Measurements from ENCODE around the gene NFATC1.

Gene NFATC1

GRCh38 chr18:79485788-79486355, 90.1 kb downstream of the NFATC1 start:
- Histone ChIP-seq H3K9me3 (ENCODE audit: control insufficient read depth, insufficient read depth, low read length) (no peaks in the 10 kb centered on the region), H3K9ac (ENCODE audit: low read depth, low read length) (no peak overlapping the region), H3K4me1 (ENCODE audit: insufficient read depth, low read length) (no peaks in the 10 kb centered on the region; the same call in 1 of the 2 replicates), H3K36me3 (ENCODE audit: insufficient read depth, low read length) (no peaks in the 10 kb centered on the region)

DNA sequence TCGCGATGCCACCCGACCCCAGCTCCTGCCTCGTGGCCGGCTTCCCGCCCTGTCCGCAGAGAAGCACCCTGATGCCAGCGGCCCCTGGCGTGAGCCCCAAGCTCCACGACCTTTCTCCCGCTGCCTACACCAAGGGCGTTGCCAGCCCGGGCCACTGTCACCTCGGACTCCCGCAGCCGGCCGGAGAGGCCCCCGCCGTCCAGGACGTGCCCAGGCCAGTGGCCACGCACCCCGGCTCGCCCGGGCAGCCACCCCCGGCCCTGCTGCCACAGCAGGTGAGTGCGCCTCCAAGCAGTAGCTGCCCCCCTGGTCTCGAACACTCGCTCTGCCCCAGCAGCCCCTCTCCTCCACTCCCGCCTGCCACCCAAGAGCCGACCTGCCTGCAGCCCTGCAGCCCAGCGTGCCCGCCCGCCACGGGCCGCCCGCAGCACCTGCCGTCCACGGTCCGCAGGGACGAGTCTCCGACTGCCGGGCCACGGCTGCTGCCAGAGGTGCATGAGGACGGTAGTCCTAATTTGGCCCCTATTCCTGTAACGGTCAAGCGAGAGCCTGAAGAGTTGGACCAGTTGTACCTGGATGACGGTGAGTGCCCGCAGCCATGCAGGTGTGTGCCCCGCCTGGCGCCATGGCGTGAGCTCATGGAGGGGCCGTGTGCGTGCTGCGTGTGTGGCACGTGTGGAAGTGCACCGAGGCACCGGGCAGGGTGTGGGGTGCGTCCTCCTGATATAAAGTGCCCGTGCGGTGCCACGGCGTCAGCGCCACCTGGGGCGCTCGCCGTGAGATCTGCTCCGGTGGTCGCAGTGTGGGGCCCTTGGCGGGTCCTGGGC, 90.8 kb downstream of the NFATC1 start:
- H3K4me1 ChIP-seq (ENCODE audit: insufficient read depth, low read length): no peaks in the 10 kb centered on the region; the same call in 1 of the 2 replicates
- no peak overlapping the region for H3K9ac ChIP-seq (ENCODE audit: low read depth, low read length)
- H3K9me3 ChIP-seq (ENCODE audit: control insufficient read depth, insufficient read depth, low read length): no peaks in the 10 kb centered on the region
- H3K36me3 ChIP-seq (ENCODE audit: insufficient read depth, low read length): no peaks in the 10 kb centered on the region

- no peaks in the 10 kb centered on the region for H3K9me3 ChIP-seq (ENCODE audit: control insufficient read depth, insufficient read depth, low read length)
- H3K36me3 ChIP-seq (ENCODE audit: insufficient read depth, low read length): no peaks in the 10 kb centered on the region
- H3K4me1 ChIP-seq (ENCODE audit: insufficient read depth, low read length): no peaks in the 10 kb centered on the region; the same call in 1 of the 2 replicates
- no peak overlapping the region for H3K9ac ChIP-seq (ENCODE audit: low read depth, low read length)
Observed at GRCh38 chr18:79487183-79487800, 91.6 kb downstream of the NFATC1 start.

DNA sequence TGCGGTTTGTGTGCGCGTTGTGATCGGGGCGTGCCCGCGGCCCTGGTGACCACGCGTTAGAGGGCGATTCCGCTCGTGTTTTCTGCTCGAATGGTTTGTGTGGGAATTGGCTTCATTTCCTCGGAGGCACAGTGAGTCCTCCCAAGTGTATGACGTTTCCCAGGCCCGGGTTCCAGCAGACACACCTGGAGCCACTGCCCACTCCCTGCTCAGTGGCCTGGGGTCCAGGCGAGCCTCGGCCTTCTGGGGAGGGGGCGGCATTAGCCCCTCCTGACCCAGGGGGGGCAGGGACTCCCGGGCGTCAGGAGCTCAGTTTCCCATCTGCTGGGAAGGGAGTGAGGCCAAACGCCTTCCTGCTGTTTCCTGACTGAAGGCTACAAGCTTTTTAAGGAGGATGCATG, 92.1 kb downstream of the NFATC1 start:
- H3K9ac ChIP-seq (ENCODE audit: low read depth, low read length): no peak overlapping the region
- H3K4me1 ChIP-seq (ENCODE audit: insufficient read depth, low read length): no peaks in the 10 kb centered on the region; the same call in 1 of the 2 replicates
- H3K36me3 ChIP-seq (ENCODE audit: insufficient read depth, low read length): no peaks in the 10 kb centered on the region

DNA sequence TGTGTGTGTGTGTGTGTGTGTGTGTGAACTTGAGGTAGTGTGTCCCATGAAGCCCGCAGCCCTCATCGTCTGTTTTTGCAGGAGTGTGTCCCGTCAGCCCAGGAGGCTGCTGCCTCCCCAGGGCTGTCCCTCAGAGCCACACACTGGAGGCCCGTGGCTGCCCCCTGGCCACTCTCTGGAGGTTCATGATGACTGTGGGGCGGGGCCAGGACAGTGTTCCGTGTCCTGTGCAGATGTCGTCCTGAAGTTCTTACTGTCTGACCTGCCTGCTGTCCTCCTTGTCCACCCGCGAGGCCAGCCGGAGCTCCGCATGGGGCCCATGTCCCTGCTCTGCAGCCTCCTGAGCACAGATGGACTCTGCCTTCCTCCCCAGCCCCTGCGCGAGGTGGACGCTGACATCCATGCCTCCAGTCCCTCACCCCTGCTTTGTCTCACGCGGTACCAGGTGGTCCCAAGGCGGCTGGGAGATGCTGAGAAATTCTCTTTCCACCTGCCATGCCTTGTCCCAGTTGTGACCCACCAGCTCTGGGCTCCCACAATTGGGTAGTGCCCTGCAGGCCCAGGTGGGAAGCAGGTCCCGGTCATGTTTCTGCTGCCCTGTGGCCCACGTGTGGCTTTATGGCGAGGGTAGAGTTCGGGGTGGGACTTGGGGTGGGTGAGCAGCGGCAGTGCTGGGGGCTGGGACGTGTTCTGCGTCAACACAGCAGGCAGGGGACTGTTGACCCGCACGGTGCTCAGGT, 92.8 kb downstream of the NFATC1 start:
- Histone ChIP-seq H3K9ac (ENCODE audit: low read depth, low read length) (no peak overlapping the region), H3K4me1 (ENCODE audit: insufficient read depth, low read length) (no peaks in the 10 kb centered on the region; the same call in 1 of the 2 replicates), H3K9me3 (ENCODE audit: control insufficient read depth, insufficient read depth, low read length) (no peaks in the 10 kb centered on the region), H3K36me3 (ENCODE audit: insufficient read depth, low read length) (no peaks in the 10 kb centered on the region)

More for the DNA sequence above, 92.1 kb downstream of the NFATC1 start:
- no peaks in the 10 kb centered on the region for H3K9me3 ChIP-seq (ENCODE audit: control insufficient read depth, insufficient read depth, low read length)

DNA sequence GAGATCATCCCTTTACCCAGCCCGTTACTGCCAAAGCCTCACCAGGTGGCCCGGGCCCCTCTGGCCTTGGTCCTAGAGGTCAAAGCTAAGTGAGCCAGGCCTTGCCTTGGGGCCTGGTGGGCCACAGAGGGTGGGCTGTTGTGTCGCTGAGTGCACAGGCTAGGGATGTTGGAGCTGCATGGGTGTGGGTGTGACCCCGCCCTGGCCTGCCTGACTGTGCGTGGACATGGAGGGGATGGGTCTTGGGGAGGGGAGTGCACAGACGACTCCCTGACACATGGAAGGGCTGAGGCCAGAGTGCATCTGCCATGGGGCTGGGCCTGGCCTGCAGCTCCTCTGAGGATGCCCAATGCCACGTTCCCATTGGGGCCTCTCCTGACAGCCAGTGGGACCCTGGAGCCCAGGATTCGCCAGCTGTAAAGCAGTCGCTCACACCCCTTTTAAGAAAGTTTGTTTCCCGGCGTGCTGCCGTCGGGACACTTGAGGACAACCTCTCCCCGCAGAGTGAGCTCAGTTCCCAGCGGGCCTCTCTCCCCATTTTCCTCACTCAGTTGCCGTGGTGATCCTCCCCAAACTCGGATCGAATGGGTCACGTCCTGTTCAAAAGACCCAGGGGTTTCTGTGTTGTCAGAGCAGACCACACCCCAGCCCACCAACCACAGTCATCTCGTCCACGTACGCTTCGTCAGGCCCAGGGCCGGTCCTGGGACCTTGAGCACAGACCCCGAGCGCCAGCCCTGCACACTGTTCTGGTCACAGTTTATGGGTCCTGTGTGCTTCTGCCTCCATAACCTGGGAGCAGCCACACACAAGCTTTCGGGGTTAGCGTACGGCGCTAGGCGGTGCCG, 93.5 kb downstream of the NFATC1 start:
- Histone ChIP-seq H3K9me3 (ENCODE audit: control insufficient read depth, insufficient read depth, low read length) (no peaks in the 10 kb centered on the region), H3K9ac (ENCODE audit: low read depth, low read length) (no peak overlapping the region), H3K36me3 (ENCODE audit: insufficient read depth, low read length) (no peaks in the 10 kb centered on the region), H3K4me1 (ENCODE audit: insufficient read depth, low read length) (no peaks in the 10 kb centered on the region; the same call in 1 of the 2 replicates)

DNA sequence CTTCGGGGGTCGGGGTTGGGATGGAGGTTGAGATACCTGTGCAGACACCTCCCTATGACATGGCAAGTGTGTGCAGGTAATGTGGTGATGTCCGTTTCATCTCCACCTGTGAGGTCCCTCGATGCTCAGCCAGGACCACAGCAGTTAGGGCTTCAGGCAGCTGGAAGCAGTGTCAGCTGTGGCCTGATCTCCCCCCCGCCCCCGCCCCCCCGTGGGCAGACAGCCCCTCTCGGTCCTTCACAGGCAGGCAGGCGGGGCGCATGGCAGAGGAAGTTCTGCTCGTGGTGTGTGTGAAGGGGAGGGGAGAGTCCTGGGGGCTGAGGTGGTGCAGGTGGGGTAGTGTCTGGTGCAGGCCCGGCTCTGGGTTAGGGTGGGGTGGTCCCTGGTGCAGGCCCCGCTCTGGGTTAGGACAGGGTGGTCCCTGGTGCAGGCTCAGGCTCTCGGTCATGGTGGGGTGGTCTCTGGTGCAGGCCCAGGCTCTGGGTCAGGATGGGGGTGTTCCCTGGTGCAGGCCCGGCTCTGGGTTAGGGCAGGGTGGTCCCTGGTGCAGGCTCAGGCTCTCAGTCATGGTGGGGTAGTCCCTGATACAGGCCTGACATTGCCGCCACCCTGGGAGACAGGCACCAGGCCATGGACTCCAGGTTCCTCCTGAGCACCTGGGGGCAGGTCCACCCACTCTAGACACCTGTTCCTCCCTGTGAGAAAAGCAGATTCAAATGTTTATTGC, 94.3 kb downstream of the NFATC1 start:
- Histone ChIP-seq H3K36me3 (ENCODE audit: insufficient read depth, low read length) (no peaks in the 10 kb centered on the region), H3K4me1 (ENCODE audit: insufficient read depth, low read length) (no peaks in the 10 kb centered on the region; the same call in 1 of the 2 replicates), H3K9ac (ENCODE audit: low read depth, low read length) (no peak overlapping the region), H3K9me3 (ENCODE audit: control insufficient read depth, insufficient read depth, low read length) (no peaks in the 10 kb centered on the region)

- Histone ChIP-seq H3K9me3 (ENCODE audit: control insufficient read depth, insufficient read depth, low read length) (no peaks in the 10 kb centered on the region), H3K36me3 (ENCODE audit: insufficient read depth, low read length) (no peaks in the 10 kb centered on the region), H3K9ac (ENCODE audit: low read depth, low read length) (no peak overlapping the region), H3K4me1 (ENCODE audit: insufficient read depth, low read length) (no peaks in the 10 kb centered on the region; the same call in 1 of the 2 replicates)
Observed at GRCh38 chr18:79490626-79491041, 94.9 kb downstream of the NFATC1 start.

DNA sequence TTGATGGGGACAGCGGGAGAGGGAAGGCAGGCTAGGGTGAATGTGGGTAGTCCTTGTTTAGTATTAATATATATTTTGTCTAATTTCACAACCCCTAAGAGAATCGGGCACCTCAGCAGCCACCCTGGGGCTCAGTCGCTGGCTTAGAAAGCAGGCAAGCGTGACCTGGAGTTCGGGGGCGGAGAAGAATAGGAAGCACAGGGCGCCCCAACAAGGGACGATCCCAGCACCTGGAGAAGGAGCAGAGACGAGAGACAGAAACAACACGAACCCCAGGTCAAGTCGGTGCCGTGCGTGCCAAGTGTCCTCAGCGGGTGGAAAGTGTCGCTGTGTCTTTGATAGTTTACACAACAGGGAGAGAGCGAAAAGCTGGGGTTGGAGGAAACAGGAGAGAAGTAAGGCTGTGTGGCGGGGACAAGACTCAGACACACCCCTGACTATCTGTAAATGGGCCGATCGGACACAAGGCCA, 95.4 kb downstream of the NFATC1 start:
- no peaks in the 10 kb centered on the region for H3K9me3 ChIP-seq (ENCODE audit: control insufficient read depth, insufficient read depth, low read length)
- H3K9ac ChIP-seq (ENCODE audit: low read depth, low read length): no peak overlapping the region
- H3K4me1 ChIP-seq (ENCODE audit: insufficient read depth, low read length): no peaks in the 10 kb centered on the region
- no peaks in the 10 kb centered on the region for H3K36me3 ChIP-seq (ENCODE audit: insufficient read depth, low read length)

GRCh38 chr18:79493211-79493800, 97.6 kb downstream of the NFATC1 start:
- Histone ChIP-seq H3K9ac (ENCODE audit: low read depth, low read length) (no peak overlapping the region), H3K9me3 (ENCODE audit: control insufficient read depth, insufficient read depth, low read length) (no peaks in the 10 kb centered on the region), H3K4me1 (ENCODE audit: insufficient read depth, low read length) (no peaks in the 10 kb centered on the region), H3K36me3 (ENCODE audit: insufficient read depth, low read length) (no peaks in the 10 kb centered on the region)

- Histone ChIP-seq H3K9ac (ENCODE audit: low read depth, low read length) (no peak overlapping the region), H3K9me3 (ENCODE audit: control insufficient read depth, insufficient read depth, low read length) (no peaks in the 10 kb centered on the region), H3K4me1 (ENCODE audit: insufficient read depth, low read length) (no peaks in the 10 kb centered on the region), H3K36me3 (ENCODE audit: insufficient read depth, low read length) (no peaks in the 10 kb centered on the region)
Observed at GRCh38 chr18:79493801-79494211, 98.1 kb downstream of the NFATC1 start.

DNA sequence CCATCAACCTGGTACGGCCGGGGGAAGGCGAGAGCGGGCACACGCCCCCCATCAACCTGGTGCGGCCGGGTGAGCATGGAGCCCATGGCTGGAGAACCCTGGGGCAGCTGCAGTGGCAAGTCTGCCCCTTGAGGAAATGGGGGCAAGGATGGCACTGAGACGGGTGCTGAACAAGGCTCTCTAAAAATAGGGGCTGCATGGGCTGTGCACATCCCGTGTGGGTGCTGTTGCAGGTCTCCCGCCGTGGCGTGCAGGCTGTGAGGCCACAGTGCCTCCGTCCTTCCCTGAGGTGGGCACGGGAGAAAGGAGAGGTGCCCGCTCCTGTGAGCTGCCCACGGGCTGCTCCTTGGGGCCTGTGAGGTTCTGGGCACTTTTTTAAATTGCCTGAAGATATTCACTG, 99.2 kb downstream of the NFATC1 start:
- Histone ChIP-seq H3K36me3 (ENCODE audit: insufficient read depth, low read length) (no peaks in the 10 kb centered on the region), H3K9me3 (ENCODE audit: control insufficient read depth, insufficient read depth, low read length) (no peaks in the 10 kb centered on the region), H3K9ac (ENCODE audit: low read depth, low read length) (no peak overlapping the region), H3K4me1 (ENCODE audit: insufficient read depth, low read length) (no peaks in the 10 kb centered on the region)

All from ES-I3 (cell line).